Measurements from ENCODE around the gene MSLN.
"Not testable (repeated sequence)": the region's sequence is repeated elsewhere in the genome, so short reads cannot be mapped to it uniquely, and the experiment has no call there.

Gene MSLN

GRCh38 chr16:760545-761343, at the start of gene MSLN:
Gene MSLN (plus strand): TSS chr16:760734. CDS start chr16:762681, 1,947 bp downstream.
- DNase-seq (ENCODE audit: low read depth) = no peak

GRCh38 chr16:711084-711483, 49.5 kb upstream of the MSLN start:
- DNase-seq (ENCODE audit: low read depth) = no peak

- DNase-seq (ENCODE audit: low read depth) = no peak
Measured at GRCh38 chr16:711548-712320, 48.8 kb upstream of the MSLN start.

GRCh38 chr16:712740-713250, 47.7 kb upstream of the MSLN start:
- not testable (repeated sequence) for DNase-seq (ENCODE audit: low read depth)

- DNase-seq (ENCODE audit: low read depth) = no peak
Measured at GRCh38 chr16:714079-714478, 46.5 kb upstream of the MSLN start.

- DNase-seq (ENCODE audit: low read depth) = no peak
Measured at GRCh38 chr16:714558-715476, 45.7 kb upstream of the MSLN start, which contains the start of gene METRN. Gene METRN (plus strand): TSS chr16:715118. CDS start chr16:715290, 172 bp downstream.

- DNase-seq (ENCODE audit: low read depth) = no peak
Measured at GRCh38 chr16:715477-716199, 44.9 kb upstream of the MSLN start.

GRCh38 chr16:716200-716568, 44.4 kb upstream of the MSLN start:
- DNase-seq (ENCODE audit: low read depth) = no peak

GRCh38 chr16:716768-717325, 43.7 kb upstream of the MSLN start:
- no peak for DNase-seq (ENCODE audit: low read depth)

- DNase-seq (ENCODE audit: low read depth) = no peak
Measured at GRCh38 chr16:717450-718245, 42.9 kb upstream of the MSLN start.

GRCh38 chr16:718389-718788, 42.1 kb upstream of the MSLN start:
- DNase-seq (ENCODE audit: low read depth) = no peak

GRCh38 chr16:718922-719321, 41.6 kb upstream of the MSLN start:
- DNase-seq (ENCODE audit: low read depth) = no peak

GRCh38 chr16:719815-720446, 40.6 kb upstream of the MSLN start:
- no peak for DNase-seq (ENCODE audit: low read depth)

- peak; percentile 58 for DNase-seq (ENCODE audit: low read depth)
Measured at GRCh38 chr16:720447-720989, 40.0 kb upstream of the MSLN start.

- DNase-seq (ENCODE audit: low read depth) = peak; percentile 72
Measured at GRCh38 chr16:720990-721764, 39.4 kb upstream of the MSLN start, which contains the start of gene ANTKMT. Gene ANTKMT (plus strand): TSS chr16:721146. CDS start chr16:721275, 129 bp downstream.

- DNase-seq (ENCODE audit: low read depth) = no peak
Measured at GRCh38 chr16:721765-722540, 38.6 kb upstream of the MSLN start.

- DNase-seq (ENCODE audit: low read depth) = no peak
Measured at GRCh38 chr16:722835-723633, 37.5 kb upstream of the MSLN start.
